ENCODE measurements around the gene PCSK5.

PCSK5 gene

DNA sequence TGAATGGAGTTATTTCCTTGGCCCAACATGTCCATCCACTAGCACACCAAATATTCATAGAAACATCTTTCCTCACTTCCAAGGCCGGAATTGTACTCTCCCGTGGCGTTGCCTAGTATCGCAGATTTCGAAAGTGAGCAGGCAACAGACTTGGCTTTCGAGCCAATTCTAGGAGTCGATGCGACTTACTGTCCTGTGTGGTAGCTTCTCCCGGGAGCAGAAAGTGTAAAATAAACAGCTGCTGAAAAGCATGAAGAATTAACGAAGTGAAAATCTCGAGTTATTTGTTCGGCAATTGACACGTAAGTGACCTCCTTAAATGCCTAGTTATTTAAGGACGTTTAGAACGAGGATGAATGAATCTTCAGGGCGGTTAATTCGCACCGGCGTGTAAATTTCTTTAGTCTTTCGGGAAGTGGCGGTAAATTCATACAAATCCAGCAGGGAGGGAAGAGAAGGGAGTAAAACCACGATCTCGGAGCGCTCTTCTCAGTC lies 449 bp upstream of the PCSK5 start:
- no peak overlapping the region for H3K27ac ChIP-seq (ENCODE audit: low read length)
- H3K4me3 ChIP-seq (ENCODE audit: low read length): peak overlapping the region; percentile 59
- peak overlapping the region; percentile 80 for H3K4me2 ChIP-seq (ENCODE audit: low read depth, low read length)

DNA sequence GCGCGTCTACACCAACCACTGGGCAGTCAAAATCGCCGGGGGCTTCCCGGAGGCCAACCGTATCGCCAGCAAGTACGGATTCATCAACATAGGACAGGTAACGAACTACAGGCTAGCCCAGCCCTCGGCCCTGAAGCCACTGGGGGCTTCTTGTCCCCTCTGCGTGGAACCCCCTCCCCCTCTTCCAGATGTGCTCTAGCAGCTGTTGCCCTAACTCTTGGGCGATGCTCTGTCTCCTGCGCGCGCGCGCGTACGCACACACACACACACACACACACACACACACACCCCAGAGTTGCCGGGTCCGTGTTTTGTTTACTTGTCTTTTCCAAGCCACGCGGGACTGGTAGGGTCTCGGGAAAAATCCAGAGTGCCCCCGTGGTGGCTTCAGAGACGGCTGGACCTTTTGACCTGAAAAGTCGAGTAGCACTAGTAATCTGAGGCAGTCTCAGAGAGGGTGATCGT lies 836 bp downstream of the PCSK5 start:
- H3K9me2 ChIP-seq (replicated peaks; ENCODE audit: insufficient read depth, low read length): no peaks in the 10 kb centered on the region
- no peaks in the 10 kb centered on the region for H3K4me1 ChIP-seq (ENCODE audit: low read length)
- H3K9me3 ChIP-seq (replicated peaks; ENCODE audit: insufficient read depth, low read length): no peaks in the 10 kb centered on the region
- no peaks in the 10 kb centered on the region for H3K79me2 ChIP-seq (ENCODE audit: low read length)
- H3K27me3 ChIP-seq (replicated peaks; ENCODE audit: insufficient read depth, low read length): no peaks in the 10 kb centered on the region
- peak overlapping the region; percentile 80 for H3K4me2 ChIP-seq (ENCODE audit: low read depth, low read length)
- peak; percentile 46 for DNase-seq
- TF ChIP-seq EZH2 (optimal IDR thresholded peaks at IDR 0.05; ENCODE audit: low read depth, low read length) (no peak), EZH2phosphoT487 (IDR thresholded peaks at IDR 0.05; ENCODE audit: low read length) (no peak)
- TF ChIP-seq, protein P1, sequence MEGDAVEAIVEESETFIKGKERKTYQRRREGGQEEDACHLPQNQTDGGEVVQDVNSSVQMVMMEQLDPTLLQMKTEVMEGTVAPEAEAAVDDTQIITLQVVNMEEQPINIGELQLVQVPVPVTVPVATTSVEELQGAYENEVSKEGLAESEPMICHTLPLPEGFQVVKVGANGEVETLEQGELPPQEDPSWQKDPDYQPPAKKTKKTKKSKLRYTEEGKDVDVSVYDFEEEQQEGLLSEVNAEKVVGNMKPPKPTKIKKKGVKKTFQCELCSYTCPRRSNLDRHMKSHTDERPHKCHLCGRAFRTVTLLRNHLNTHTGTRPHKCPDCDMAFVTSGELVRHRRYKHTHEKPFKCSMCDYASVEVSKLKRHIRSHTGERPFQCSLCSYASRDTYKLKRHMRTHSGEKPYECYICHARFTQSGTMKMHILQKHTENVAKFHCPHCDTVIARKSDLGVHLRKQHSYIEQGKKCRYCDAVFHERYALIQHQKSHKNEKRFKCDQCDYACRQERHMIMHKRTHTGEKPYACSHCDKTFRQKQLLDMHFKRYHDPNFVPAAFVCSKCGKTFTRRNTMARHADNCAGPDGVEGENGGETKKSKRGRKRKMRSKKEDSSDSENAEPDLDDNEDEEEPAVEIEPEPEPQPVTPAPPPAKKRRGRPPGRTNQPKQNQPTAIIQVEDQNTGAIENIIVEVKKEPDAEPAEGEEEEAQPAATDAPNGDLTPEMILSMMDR (IDR thresholded peaks at IDR 0.05; ENCODE audit: low read length): no peak
- peak overlapping the region; percentile 59 for H3K4me3 ChIP-seq (ENCODE audit: low read length)
- peak overlapping the region; percentile 59 for H2AFZ ChIP-seq (ENCODE audit: low read length)
- peak overlapping the region; percentile 47; the same call in 1 of the 2 replicates for H3K9ac ChIP-seq (ENCODE audit: low read length)
- H3K27ac ChIP-seq (ENCODE audit: low read length): no peak overlapping the region
- H4K20me1 ChIP-seq (ENCODE audit: insufficient read depth, low read length): no peaks in the 10 kb centered on the region
- H3F3A ChIP-seq (ENCODE audit: insufficient read depth, low read length): peaks cover 3% of the 10 kb centered on the region; the same call in 1 of the 2 replicates
- no peaks in the 10 kb centered on the region for H3K36me3 ChIP-seq (replicated peaks; ENCODE audit: insufficient read depth, low read length)

More for the DNA sequence above, 449 bp upstream of the PCSK5 start:
- H3F3A ChIP-seq (ENCODE audit: insufficient read depth, low read length): peaks cover 3% of the 10 kb centered on the region; the same call in 1 of the 2 replicates
- H3K79me2 ChIP-seq (ENCODE audit: low read length): no peaks in the 10 kb centered on the region
- H3K27me3 ChIP-seq (replicated peaks; ENCODE audit: insufficient read depth, low read length): no peaks in the 10 kb centered on the region
- H2AFZ ChIP-seq (ENCODE audit: low read length): peak overlapping the region; percentile 59
- H3K9ac ChIP-seq (ENCODE audit: low read length): peak overlapping the region; percentile 24; the same call in 1 of the 2 replicates
- TF ChIP-seq EZH2phosphoT487 (IDR thresholded peaks at IDR 0.05; ENCODE audit: low read length) (no peak), EZH2 (optimal IDR thresholded peaks at IDR 0.05; ENCODE audit: low read depth, low read length) (no peak)
- TF ChIP-seq, protein P1 (IDR thresholded peaks at IDR 0.05; ENCODE audit: low read length): no peak
- peak; percentile 37 for DNase-seq
- no peaks in the 10 kb centered on the region for H3K9me3 ChIP-seq (replicated peaks; ENCODE audit: insufficient read depth, low read length)
- H3K4me1 ChIP-seq (ENCODE audit: low read length): no peaks in the 10 kb centered on the region
- no peaks in the 10 kb centered on the region for H3K9me2 ChIP-seq (replicated peaks; ENCODE audit: insufficient read depth, low read length)
- H3K36me3 ChIP-seq (replicated peaks; ENCODE audit: insufficient read depth, low read length): no peaks in the 10 kb centered on the region
- no peaks in the 10 kb centered on the region for H4K20me1 ChIP-seq (ENCODE audit: insufficient read depth, low read length)

DNA sequence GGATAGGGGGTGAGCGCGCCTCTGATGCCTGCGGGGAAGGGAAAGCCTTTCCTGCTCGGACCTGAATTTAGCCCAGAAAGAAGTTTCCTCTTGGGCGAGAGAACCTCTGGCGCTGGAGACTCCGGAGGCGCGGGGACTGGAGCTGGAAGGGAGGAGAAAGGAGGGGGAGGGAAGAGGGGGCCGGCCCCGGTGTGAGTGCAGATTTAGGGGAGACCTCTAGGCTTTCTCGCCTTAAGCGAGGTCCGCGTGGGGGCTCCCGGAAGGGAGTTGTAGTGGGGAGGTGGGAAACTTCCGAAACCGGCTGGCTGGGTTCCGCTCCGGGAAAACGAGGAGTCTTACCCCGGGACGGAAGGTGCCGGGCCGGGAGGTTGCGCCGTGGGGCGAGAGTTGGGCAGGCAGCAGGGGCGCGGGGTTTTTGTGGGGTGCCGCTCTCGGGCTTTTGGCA lies 1.3 kb downstream of the PCSK5 start:
- H3K36me3 ChIP-seq (replicated peaks; ENCODE audit: insufficient read depth, low read length): no peaks in the 10 kb centered on the region
- peak overlapping the region; percentile 80 for H3K4me2 ChIP-seq (ENCODE audit: low read depth, low read length)
- H3K9ac ChIP-seq (ENCODE audit: low read length): peak overlapping the region; percentile 47; the same call in 1 of the 2 replicates
- TF ChIP-seq EZH2phosphoT487 (IDR thresholded peaks at IDR 0.05; ENCODE audit: low read length) (no peak), EZH2 (optimal IDR thresholded peaks at IDR 0.05; ENCODE audit: low read depth, low read length) (no peak)
- TF ChIP-seq, protein P1 (IDR thresholded peaks at IDR 0.05; ENCODE audit: low read length): no peak
- H3K9me2 ChIP-seq (replicated peaks; ENCODE audit: insufficient read depth, low read length): no peaks in the 10 kb centered on the region
- no peaks in the 10 kb centered on the region for H4K20me1 ChIP-seq (ENCODE audit: insufficient read depth, low read length)
- no peak overlapping the region for H3K27ac ChIP-seq (ENCODE audit: low read length)
- no peaks in the 10 kb centered on the region for H3K4me1 ChIP-seq (ENCODE audit: low read length)
- no peaks in the 10 kb centered on the region for H3K79me2 ChIP-seq (ENCODE audit: low read length)
- no peaks in the 10 kb centered on the region for H3K9me3 ChIP-seq (replicated peaks; ENCODE audit: insufficient read depth, low read length)
- DNase-seq: no peak
- peak overlapping the region; percentile 59 for H2AFZ ChIP-seq (ENCODE audit: low read length)
- peak overlapping the region; percentile 59 for H3K4me3 ChIP-seq (ENCODE audit: low read length)
- peaks cover 3% of the 10 kb centered on the region; the same call in 1 of the 2 replicates for H3F3A ChIP-seq (ENCODE audit: insufficient read depth, low read length)
- H3K27me3 ChIP-seq (replicated peaks; ENCODE audit: insufficient read depth, low read length): no peaks in the 10 kb centered on the region
